Naive thymus-derived CD8-positive, alpha-beta T cell (primary cell): ENCODE measurements around the gene HIPK1. TPM values are rescaled to one million over a fixed set of nuclear protein-coding genes. Genes with fewer than 3 reads are reported as not detected.

Experiments
- ATAC-seq, 2 donors: fragments of 150-1000 bp; cut with Tn5 transposase in 1 of 2; sonication (Bioruptor Pico), chemical (Tn5 transposase) in 1 of 2; 1 replicate in 1 of 2; 2 replicates in 1 of 2; pipeline ENCODE4 v1.10.0; 2021; ENCODE audit warnings: mild to moderate bottlenecking in 2 of 2, moderate library complexity in 2 of 2
- POLR2A ChIA-PET: fragments of 350-600 bp; sonication (Branson Sonifier 250); formaldehyde crosslinking; loops from one replicate; lab custom pipeline; 2021; ENCODE audit warnings: antibody characterized with exemption; lab: Charles Lee
- DNase-seq, 10 donors: peaks; one replicate each; pipeline versions ENCODE4 v3.0.0 to v3.0.0-alpha.2; 2020 to 2022
- H3K27ac Mint-ChIP-seq, 10 donors: one replicate each; pipeline ENCODE4 v1.8.0; 2020 to 2022; ENCODE audit warnings: mild to moderate bottlenecking in 10 of 10, mixed read lengths in 10 of 10, moderate library complexity in 4 of 10, inconsistent platforms in 1 of 10
- H3K27me3 Mint-ChIP-seq, 5 donors: one replicate each; pipeline ENCODE4 v1.8.0; 2021 to 2022; ENCODE audit warnings: mixed read lengths in 5 of 5
- H3K36me3 Mint-ChIP-seq, 3 donors: one replicate each; pipeline ENCODE4 v1.8.0; 2020 to 2022; ENCODE audit warnings: mixed read lengths in 3 of 3, mild to moderate bottlenecking in 2 of 3, inconsistent platforms in 1 of 3
- H3K4me1 Mint-ChIP-seq, 4 donors: one replicate each; pipeline ENCODE4 v1.8.0; 2021 to 2022; ENCODE audit warnings: mixed read lengths in 4 of 4
- H3K4me3 Mint-ChIP-seq, 10 donors: one replicate each; pipeline ENCODE4 v1.8.0; 2020 to 2022; ENCODE audit warnings: mild to moderate bottlenecking in 10 of 10, mixed read lengths in 10 of 10, moderate library complexity in 6 of 10, inconsistent platforms in 1 of 10
- H3K9me3 Mint-ChIP-seq, 9 donors: one replicate each; pipeline ENCODE4 v1.8.0; 2020 to 2022; ENCODE audit warnings: mixed read lengths in 9 of 9, mild to moderate bottlenecking in 3 of 9, inconsistent platforms in 1 of 9, moderate library complexity in 1 of 9
- polyA plus RNA-seq, 3 donors: library from polyadenylated mRNA; unstranded; fragments of 300-500 nt; fragmentation: Illumina TruSeq; gene quantifications; one replicate each; pipeline ENCODE4 v1.2.3, GENCODE V29; 2021
- total RNA-seq, 8 experiments: library from RNA in 2 of 8; stranded (reverse) in 2 of 8; gene quantifications; one replicate each; pipeline ENCODE4 v1.2.3 and lab custom pipeline; 2021 to 2026

HIPK1 gene
- total RNA-seq (100 to 1,000 TPM; 123 to 138 TPM), polyA plus RNA-seq (10 to 100 TPM; 14.5 to 19.3 (median 17.5) TPM), total RNA-seq (lab: John Stamatoyannopoulos, UW) (135 to 658 (median 311) reads per million in 6 experiments)

GRCh38 chr1:113928941-113929749, at the start of gene HIPK1:
TSS of gene HIPK1 (plus strand) at chr1:113929324.
- H3K27me3 Mint-ChIP-seq = peaks cover 0 to 4% (median 0%) of the 10 kb centered on the region in 5 donors
- peak within 1 kb of the TSS; percentile 98 to 100 (median 100) for H3K27ac Mint-ChIP-seq
- POLR2A ChIA-PET = interaction anchor here (0.5 to 10.2 kb wide), 19 partner anchors 11 to 844 kb away, joined by 3 to 179 read pairs (median 5); partner anchors contain the start of genes AP4B1, DCLRE1B and RSBN1

GRCh38 chr1:113879739-113880038, 49.4 kb upstream of the HIPK1 start:
- Mint-ChIP-seq H3K9me3 (no peaks in the 10 kb centered on the region), H3K4me3 (no peak overlapping the region), H3K4me1 (peaks cover 5 to 52% (median 38%) of the 10 kb centered on the region in 4 donors), H3K27me3 (no peaks in the 10 kb centered on the region), H3K27ac (peak overlapping the region in 2 of 10 donors; percentile 27 to 73), H3K36me3 (no peaks in the 10 kb centered on the region)
- POLR2A ChIA-PET = interaction anchor here (1.0 kb wide), 1 partner anchor 50 kb away, joined by 3 read pairs; no protein-coding TSS in a partner anchor
- DNase-seq = no peak
- no peak for ATAC-seq

More at GRCh38 chr1:113928941-113929749, at the start of gene HIPK1:
- peak within 1 kb of the TSS; percentile 82 to 100 (median 98) for H3K4me3 Mint-ChIP-seq
- peak; percentile 84 to 96 (median 92) for DNase-seq
- no peaks in the 10 kb centered on the region for H3K9me3 Mint-ChIP-seq
- peak; percentile 45 to 67 for ATAC-seq
- peaks cover 39 to 57% (median 53%) of the 10 kb centered on the region in 4 donors for H3K4me1 Mint-ChIP-seq
- H3K36me3 Mint-ChIP-seq = peaks cover 0 to 4% (median 2%) of the 10 kb centered on the region in 3 donors

- no peak for ATAC-seq
- POLR2A ChIA-PET = no interaction called here
- Mint-ChIP-seq H3K4me3 (no peak overlapping the region), H3K27me3 (no peaks in the 10 kb centered on the region), H3K9me3 (no peaks in the 10 kb centered on the region), H3K36me3 (peaks cover 0 to 4% (median 0%) of the 10 kb centered on the region in 3 donors), H3K4me1 (peaks cover 5 to 38% (median 28%) of the 10 kb centered on the region in 4 donors), H3K27ac (no peak overlapping the region)
- DNase-seq = no peak
Measured at GRCh38 chr1:113881661-113882060, 47.5 kb upstream of the HIPK1 start.

GRCh38 chr1:113886417-113887401, 42.4 kb upstream of the HIPK1 start:
- POLR2A ChIA-PET = interaction anchor here (0.7 to 0.9 kb wide), 2 partner anchors 37 to 44 kb away, joined by 3 read pairs; no protein-coding TSS in a partner anchor
- peak overlapping the region in 1 of 10 donors; percentile 60 for H3K27ac Mint-ChIP-seq
- H3K4me3 Mint-ChIP-seq = peak overlapping the region in 1 of 10 donors; percentile 18
- ATAC-seq (no peak), DNase-seq (no peak)
- peaks cover 0 to 4% (median 2%) of the 10 kb centered on the region in 3 donors for H3K36me3 Mint-ChIP-seq
- H3K27me3 Mint-ChIP-seq = no peaks in the 10 kb centered on the region
- H3K4me1 Mint-ChIP-seq = peaks cover 8 to 16% (median 13%) of the 10 kb centered on the region in 4 donors
- H3K9me3 Mint-ChIP-seq = no peaks in the 10 kb centered on the region

- H3K36me3 Mint-ChIP-seq = peaks cover 0 to 4% (median 2%) of the 10 kb centered on the region in 3 donors
- H3K9me3 Mint-ChIP-seq = no peaks in the 10 kb centered on the region
- H3K27me3 Mint-ChIP-seq = no peaks in the 10 kb centered on the region
- H3K4me3 Mint-ChIP-seq = peak within 1 kb of the TSS in 1 of 10 donors; percentile 18
- DNase-seq (no peak), ATAC-seq (no peak)
- POLR2A ChIA-PET = interaction anchor here (0.7 to 0.9 kb wide), 2 partner anchors 37 to 43 kb away, joined by 3 read pairs; no protein-coding TSS in a partner anchor
- H3K4me1 Mint-ChIP-seq = peaks cover 8 to 18% (median 13%) of the 10 kb centered on the region in 4 donors
- H3K27ac Mint-ChIP-seq = peak within 1 kb of the TSS in 1 of 10 donors; percentile 60
Measured at GRCh38 chr1:113887402-113888175, 41.5 kb upstream of the HIPK1 start, which contains the start of gene BCL2L15. TSS of gene BCL2L15 (minus strand) at chr1:113887581. CDS start at chr1:113887375, 206 bp downstream.

- Mint-ChIP-seq H3K36me3 (peaks cover 0 to 26% (median 4%) of the 10 kb centered on the region in 3 donors), H3K4me3 (no peak overlapping the region), H3K27me3 (no peaks in the 10 kb centered on the region), H3K27ac (peak overlapping the region in 2 of 10 donors; percentile 30 to 53), H3K4me1 (peaks cover 8 to 15% (median 13%) of the 10 kb centered on the region in 4 donors), H3K9me3 (no peaks in the 10 kb centered on the region)
- DNase-seq = no peak
- no peak for ATAC-seq
- POLR2A ChIA-PET = no interaction called here
Measured at GRCh38 chr1:113890816-113891215, 38.3 kb upstream of the HIPK1 start.

GRCh38 chr1:113891631-113892220, 37.4 kb upstream of the HIPK1 start:
- Mint-ChIP-seq H3K36me3 (peaks cover 0 to 35% (median 0%) of the 10 kb centered on the region in 3 donors), H3K9me3 (no peaks in the 10 kb centered on the region), H3K27me3 (no peaks in the 10 kb centered on the region), H3K4me3 (no peak overlapping the region), H3K4me1 (peaks cover 8 to 13% (median 11%) of the 10 kb centered on the region in 4 donors), H3K27ac (peak overlapping the region in 5 of 10 donors; percentile 26 to 92 (median 71))
- no peak for ATAC-seq
- POLR2A ChIA-PET = interaction anchor here (0.7 kb wide), 1 partner anchor 98 kb away, joined by 5 read pairs; no protein-coding TSS in a partner anchor
- DNase-seq = no peak

GRCh38 chr1:113893267-113893666, 35.9 kb upstream of the HIPK1 start:
- Mint-ChIP-seq H3K4me3 (no peak overlapping the region), H3K36me3 (peaks cover 0 to 50% (median 5%) of the 10 kb centered on the region in 3 donors), H3K4me1 (peaks cover 6 to 9% (median 7%) of the 10 kb centered on the region in 4 donors), H3K27ac (peak overlapping the region in 5 of 10 donors; percentile 1 to 71 (median 55)), H3K9me3 (no peaks in the 10 kb centered on the region), H3K27me3 (no peaks in the 10 kb centered on the region)
- POLR2A ChIA-PET = interaction anchor here (0.8 to 1.3 kb wide), 3 partner anchors 11 to 40 kb away, joined by 3 read pairs; no protein-coding TSS in a partner anchor
- ATAC-seq = no peak
- no peak for DNase-seq

- H3K27me3 Mint-ChIP-seq = no peaks in the 10 kb centered on the region
- ATAC-seq = no peak
- peak overlapping the region in 2 of 10 donors; percentile 19 to 53 for H3K27ac Mint-ChIP-seq
- DNase-seq = no peak
- no peak overlapping the region for H3K4me3 Mint-ChIP-seq
- POLR2A ChIA-PET = no interaction called here
- no peaks in the 10 kb centered on the region for H3K9me3 Mint-ChIP-seq
- peaks cover 11 to 27% (median 25%) of the 10 kb centered on the region in 4 donors for H3K4me1 Mint-ChIP-seq
- H3K36me3 Mint-ChIP-seq = peaks cover 0 to 67% (median 16%) of the 10 kb centered on the region in 3 donors
Measured at GRCh38 chr1:113895098-113895497, 34.0 kb upstream of the HIPK1 start.

- H3K4me3 Mint-ChIP-seq = no peak overlapping the region
- H3K27ac Mint-ChIP-seq = peak overlapping the region in 5 of 10 donors; percentile 16 to 41 (median 28)
- POLR2A ChIA-PET = interaction anchor here (0.6 kb wide), 1 partner anchor 27 kb away, joined by 3 read pairs; no protein-coding TSS in a partner anchor
- no peaks in the 10 kb centered on the region for H3K9me3 Mint-ChIP-seq
- H3K4me1 Mint-ChIP-seq = peaks cover 12 to 34% (median 32%) of the 10 kb centered on the region in 4 donors
- H3K27me3 Mint-ChIP-seq = no peaks in the 10 kb centered on the region
- H3K36me3 Mint-ChIP-seq = peaks cover 0 to 75% (median 16%) of the 10 kb centered on the region in 3 donors
- ATAC-seq (no peak), DNase-seq (no peak)
Measured at GRCh38 chr1:113895961-113896360, 33.2 kb upstream of the HIPK1 start.
